ENCODE results near the gene CCL22.

GRCh38 chr16:57325458-57325857, 33.1 kb upstream of the CCL22 start:
- TF ChIP-seq CTCF (conservative IDR thresholded peaks at IDR 0.05; ENCODE audit: low read length) (no peak), EZH2phosphoT487 (IDR thresholded peaks at IDR 0.05; ENCODE audit: borderline replicate concordance) (no peak)
